GM06990 (cell line): ENCODE results near the gene ADAMTS4.
"Not testable (repeated sequence)": the region's sequence is repeated elsewhere in the genome, so short reads cannot be mapped to it uniquely, and the experiment has no call there.

ENCODE experiments used
- DNase-seq: peaks from one replicate; pipeline ENCODE4 v3.0.0-alpha.2; 2011; ENCODE audit not compliant: insufficient read length; ENCODE audit errors: extremely low read depth
- H3K27me3 ChIP-seq: replicated peaks from 2 replicates; pipeline ENCODE4 v1.6.0; 2011; ENCODE audit warnings: low read length; ENCODE audit not compliant: control insufficient read depth, insufficient read depth
- H3K36me3 ChIP-seq: 2 replicates; pipeline ENCODE4 v1.5.1; 2011; ENCODE audit warnings: low read length; ENCODE audit not compliant: control insufficient read depth, insufficient read depth
- H3K4me3 ChIP-seq: replicated peaks from 2 replicates; pipeline ENCODE4 v1.5.1; 2011; ENCODE audit warnings: low read depth, mild to moderate bottlenecking, control low read depth, low read length
- TF ChIP-seq, protein P1 (sequence below): IDR thresholded peaks from 2 replicates; pipeline ENCODE4 v1.5.1; 2011; ENCODE audit warnings: low read length, control low read depth, mild to moderate bottlenecking, inconsistent platforms; ENCODE audit not compliant: insufficient read depth, poor library complexity, severe bottlenecking

Gene ADAMTS4

DNA sequence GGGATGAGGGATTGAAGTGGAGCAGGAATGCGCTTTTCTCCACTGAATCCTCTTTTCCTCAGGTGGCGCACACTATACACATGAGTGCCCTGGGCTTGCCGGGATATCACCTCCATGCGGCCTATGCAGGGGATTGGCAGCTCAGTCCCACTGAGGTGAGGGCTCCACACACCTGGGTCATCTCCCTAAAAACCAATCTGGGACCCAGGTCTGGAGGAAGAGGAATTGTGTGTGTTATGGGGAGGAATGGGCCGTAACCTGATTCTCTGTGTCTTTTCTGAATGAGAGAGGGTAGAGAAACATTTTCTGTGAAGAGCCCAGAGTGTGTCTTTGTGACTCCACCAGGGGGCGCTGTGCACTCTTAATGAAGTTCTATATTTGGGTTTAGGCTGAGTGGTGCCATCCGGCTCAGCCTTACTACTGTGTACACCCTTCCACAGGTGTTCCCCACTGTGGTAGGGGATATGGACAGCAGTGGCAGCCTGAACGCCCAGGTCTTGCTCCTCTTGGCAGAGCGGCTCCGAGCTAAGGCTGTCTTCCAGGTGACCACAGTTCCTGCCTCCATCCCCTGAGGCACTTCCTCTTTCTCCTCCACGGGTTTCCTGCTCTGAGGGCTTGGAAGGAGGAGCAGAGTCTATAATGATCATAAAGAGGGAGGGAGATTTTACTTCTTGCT lies 28.5 kb upstream of the ADAMTS4 start:
- TF ChIP-seq, protein P1, sequence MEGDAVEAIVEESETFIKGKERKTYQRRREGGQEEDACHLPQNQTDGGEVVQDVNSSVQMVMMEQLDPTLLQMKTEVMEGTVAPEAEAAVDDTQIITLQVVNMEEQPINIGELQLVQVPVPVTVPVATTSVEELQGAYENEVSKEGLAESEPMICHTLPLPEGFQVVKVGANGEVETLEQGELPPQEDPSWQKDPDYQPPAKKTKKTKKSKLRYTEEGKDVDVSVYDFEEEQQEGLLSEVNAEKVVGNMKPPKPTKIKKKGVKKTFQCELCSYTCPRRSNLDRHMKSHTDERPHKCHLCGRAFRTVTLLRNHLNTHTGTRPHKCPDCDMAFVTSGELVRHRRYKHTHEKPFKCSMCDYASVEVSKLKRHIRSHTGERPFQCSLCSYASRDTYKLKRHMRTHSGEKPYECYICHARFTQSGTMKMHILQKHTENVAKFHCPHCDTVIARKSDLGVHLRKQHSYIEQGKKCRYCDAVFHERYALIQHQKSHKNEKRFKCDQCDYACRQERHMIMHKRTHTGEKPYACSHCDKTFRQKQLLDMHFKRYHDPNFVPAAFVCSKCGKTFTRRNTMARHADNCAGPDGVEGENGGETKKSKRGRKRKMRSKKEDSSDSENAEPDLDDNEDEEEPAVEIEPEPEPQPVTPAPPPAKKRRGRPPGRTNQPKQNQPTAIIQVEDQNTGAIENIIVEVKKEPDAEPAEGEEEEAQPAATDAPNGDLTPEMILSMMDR: peak; percentile 69
- peak; percentile 64 for DNase-seq

DNA sequence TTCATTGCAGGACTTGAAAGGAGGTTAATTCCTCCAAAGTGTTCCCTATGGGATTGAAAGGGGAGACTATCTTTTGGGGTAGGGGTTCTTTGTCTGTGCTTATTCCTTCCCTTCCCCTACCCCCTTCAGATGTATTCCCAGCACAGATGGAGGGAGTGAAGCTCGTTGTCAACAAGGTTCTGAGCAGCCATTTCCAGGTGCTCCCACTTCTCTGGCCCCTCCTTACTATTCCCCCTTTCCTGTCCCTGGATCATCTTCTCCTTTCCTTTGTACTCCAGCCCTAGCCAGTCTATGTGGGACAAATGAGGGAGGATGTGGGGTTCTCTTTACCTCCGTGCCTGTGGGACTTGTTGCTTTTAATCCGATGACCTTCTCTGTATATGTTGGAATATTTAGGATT lies 27.9 kb upstream of the ADAMTS4 start:
- TF ChIP-seq, protein P1: no peak
- Histone ChIP-seq H3K27me3 (no peaks in the 10 kb centered on the region), H3K4me3 (peak overlapping the region; percentile 77), H3K36me3 (peaks cover 12% of the 10 kb centered on the region)
- no peak for DNase-seq

More for the DNA sequence above, 28.5 kb upstream of the ADAMTS4 start:
- H3K27me3 ChIP-seq: no peaks in the 10 kb centered on the region
- H3K4me3 ChIP-seq: peak overlapping the region; percentile 77
- H3K36me3 ChIP-seq: peaks cover 12% of the 10 kb centered on the region

DNA sequence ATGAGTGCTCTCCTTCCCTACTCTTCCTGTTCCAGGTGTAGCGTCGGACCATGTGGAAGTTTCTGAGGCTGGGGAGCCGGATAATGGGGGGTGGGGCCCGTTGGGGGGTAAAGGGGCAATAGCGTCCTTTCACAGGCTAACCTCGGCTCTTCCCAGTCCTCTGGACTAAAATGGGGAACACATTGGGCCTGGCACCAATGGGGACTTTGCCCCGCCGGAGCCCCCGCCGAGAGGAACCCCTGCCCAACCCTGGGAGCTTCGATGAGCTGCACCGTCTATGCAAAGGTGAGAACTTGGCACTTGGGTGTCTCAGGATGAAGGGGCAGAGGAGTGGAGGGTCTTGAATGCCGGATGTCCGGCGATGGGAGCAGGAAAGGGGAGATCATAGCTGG lies 27.5 kb upstream of the ADAMTS4 start:
- peak; percentile 34 for DNase-seq
- peak overlapping the region; percentile 77 for H3K4me3 ChIP-seq
- TF ChIP-seq, protein P1: no peak
- no peaks in the 10 kb centered on the region for H3K27me3 ChIP-seq
- peaks cover 12% of the 10 kb centered on the region for H3K36me3 ChIP-seq

DNA sequence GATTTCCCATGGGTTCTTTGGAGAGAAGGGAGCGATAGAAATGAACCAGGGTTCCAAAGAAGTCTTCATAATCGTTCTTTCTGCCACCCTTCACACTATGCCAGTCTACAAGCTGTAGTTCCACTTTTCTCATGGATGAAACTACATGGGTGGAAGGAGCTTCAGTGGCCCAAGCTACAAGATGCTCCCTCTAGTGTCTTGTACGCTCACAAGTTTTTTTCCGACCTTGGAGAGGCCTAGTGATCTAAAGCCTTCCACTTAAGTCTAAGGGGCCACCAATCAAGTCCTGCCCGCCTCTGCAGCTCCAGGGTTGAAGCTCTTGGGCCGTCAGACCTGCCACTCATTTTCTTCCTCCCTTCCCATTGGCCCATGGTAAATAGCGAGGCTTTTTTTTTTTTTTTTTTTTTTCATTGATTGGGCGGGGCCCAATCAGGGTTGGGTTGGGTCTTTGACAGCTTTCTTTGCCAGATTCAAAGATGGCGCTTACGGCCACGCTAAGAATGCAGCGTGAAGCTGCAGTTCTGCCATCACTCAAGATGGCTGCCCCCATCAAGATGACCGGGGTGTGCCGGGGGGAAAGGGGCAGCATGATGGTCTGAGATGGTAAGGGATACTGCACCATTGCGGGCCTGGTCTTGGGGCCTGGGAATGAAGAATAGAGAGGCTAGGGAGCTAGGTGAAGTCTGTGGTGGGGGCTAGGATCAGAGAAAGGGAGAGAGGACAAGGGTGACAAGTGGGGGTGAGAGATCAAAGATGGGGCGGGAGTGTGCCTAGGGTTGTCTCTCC lies 26.9 kb upstream of the ADAMTS4 start, which contains the start of gene TOMM40L:
TSS of gene TOMM40L (plus strand) at position 527 of the 786 bp plus-strand sequence. CDS start 430 bp downstream, outside the sequence.
- TF ChIP-seq, protein P1: peak; percentile 74
- H3K27me3 ChIP-seq: no peaks in the 10 kb centered on the region
- peak; percentile 84 for DNase-seq
- peaks cover 12% of the 10 kb centered on the region for H3K36me3 ChIP-seq
- peak within 1 kb of the TSS; percentile 77 for H3K4me3 ChIP-seq

DNA sequence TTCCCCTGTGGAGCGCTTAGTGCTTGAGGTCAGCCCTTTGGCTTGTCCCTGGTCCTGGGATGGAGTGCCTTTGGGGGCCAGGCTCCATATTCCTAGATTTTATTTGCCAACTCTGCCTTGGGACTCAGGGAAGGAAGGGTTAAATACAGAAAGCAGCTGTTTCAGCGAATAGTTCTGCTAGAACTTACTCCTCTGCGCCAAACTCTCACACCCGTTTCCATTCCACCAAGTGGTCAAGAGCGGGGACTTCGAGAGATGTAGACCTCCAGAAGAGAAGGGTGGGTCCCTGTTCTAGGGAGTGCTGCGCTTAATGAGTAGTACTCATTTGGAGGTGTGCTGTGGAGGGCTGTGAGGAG lies 26.3 kb upstream of the ADAMTS4 start:
- no peak overlapping the region for H3K4me3 ChIP-seq
- DNase-seq: no peak
- H3K27me3 ChIP-seq: no peaks in the 10 kb centered on the region
- TF ChIP-seq, protein P1: no peak
- H3K36me3 ChIP-seq: peaks cover 11% of the 10 kb centered on the region

DNA sequence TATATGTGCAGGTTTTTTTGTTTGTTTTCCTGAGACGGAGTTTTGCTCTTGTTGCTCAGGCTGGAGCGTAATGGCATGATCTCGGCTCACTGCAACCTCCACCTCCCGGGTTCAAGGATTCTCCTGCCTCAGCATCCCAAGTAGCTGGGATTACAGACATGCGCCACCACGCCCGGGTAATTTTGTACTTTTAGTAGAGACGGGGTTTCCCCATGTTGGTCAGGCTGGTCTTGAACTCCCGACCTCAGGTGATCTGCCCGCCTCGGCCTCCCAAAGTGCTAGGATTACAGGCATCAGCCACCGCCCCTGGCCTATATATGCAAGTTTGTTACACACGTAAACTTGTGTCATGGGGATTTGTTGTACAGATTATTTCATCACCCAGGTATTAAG lies 25.8 kb upstream of the ADAMTS4 start:
- not testable (repeated sequence) for H3K27me3 ChIP-seq, H3K36me3 ChIP-seq, H3K4me3 ChIP-seq, DNase-seq
